HG03064 (cell line): Measurements from ENCODE around the gene SEC16A.

ENCODE experiments used
- ATAC-seq: cut with Tn5 transposase; IDR thresholded peaks from one replicate; pipeline ENCODE4 v1.9.1; 2021; ENCODE audit warnings: low read depth; ENCODE audit not compliant: unreplicated experiment

The SEC16A gene

DNA sequence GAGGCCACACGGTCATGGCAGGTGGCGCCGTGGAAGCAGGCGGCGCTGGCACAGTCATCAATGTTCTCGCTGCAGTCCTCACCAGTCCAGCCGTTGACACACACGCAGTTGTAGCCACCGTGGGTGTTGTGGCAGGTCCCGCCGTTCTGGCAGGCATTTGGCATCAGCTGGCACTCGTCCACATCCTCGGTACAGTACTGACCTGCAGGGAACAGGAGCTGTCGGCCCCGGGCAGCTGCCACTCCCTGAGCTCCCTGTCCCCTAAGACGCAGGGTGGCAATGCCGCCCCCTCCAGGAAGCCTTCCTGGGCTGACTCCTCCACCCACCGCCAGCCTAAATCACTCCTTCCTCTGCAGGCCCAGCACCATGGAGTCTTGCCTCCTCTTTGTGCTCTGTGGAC, 35.8 kb upstream of the SEC16A start:
- ATAC-seq: no peak

DNA sequence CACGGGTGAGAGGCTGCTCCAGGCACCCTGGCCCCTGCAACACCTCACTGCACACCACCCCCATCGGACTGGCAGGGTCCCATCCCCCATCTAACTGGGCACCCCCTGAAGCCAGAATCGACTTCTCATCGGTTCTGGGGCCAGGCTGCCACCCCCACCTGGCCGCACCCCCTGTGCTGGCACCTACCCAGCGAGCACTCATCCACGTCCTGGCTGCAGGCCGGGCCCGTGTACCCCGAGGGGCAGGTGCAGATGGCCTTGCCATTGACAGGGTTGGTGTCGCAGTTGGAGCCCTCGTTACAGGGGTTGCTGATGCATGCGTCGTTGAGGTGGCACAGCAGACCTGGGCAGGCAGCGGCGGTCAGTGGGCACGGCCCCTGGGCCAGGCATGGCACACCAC, 35.1 kb upstream of the SEC16A start:
- no peak for ATAC-seq

DNA sequence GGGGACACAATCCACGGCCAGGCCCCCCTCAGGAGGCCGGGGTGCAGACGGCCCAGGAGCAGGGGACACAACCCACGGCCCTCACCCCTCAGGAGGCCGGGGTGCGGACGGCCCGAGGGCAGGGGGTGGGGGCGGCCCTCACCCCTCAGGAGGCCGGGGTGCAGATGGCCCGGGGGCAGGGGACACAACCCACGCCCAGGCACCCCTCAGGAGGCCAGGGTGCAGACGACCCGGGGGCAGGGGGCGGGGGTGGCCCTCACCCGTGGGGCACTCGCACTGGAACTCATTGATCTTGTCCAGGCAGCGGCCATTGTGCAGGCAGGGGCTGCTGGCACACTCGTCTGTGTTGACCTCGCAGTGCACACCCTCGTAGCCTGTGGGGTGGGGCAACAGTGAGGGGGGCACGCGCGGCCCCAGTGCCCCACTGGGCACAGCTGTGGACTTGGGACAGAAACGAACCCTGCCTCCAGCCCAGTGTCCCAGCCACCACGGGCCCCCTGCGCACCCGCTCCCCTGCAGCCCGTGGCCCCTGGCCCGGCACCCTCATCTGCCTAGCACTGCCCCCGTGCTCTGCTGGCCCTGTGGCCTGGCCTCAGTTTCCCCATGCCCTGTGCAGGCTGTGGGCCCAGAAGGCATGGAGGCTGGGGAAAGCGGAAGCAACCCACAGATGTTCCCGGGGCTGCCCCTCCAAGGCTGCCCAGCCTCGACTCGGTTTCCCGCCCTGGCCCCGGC, 34.3 kb upstream of the SEC16A start:
- ATAC-seq: no peak

DNA sequence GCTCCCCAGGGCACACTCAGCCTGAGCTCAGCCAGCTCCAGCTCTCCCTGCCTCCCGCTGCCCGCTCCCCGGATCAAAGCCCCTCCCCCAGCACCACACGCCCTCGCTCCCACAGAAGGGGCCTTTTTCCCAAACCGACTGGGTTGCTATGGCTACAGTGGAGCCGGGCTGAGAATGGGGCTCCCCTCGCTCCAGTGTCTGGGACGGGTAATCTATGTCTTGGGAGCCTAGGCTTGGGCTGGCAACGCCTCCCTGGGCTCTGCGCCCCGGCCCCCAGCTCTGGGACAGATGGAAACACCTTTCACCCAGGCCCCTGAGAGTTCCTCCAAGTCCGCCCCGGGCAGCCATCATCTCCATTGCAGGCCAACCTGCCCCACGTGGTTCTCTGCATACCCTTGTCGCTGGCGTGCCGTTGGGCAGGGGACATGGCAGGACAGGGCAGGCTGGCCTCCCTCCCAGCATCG, 33.4 kb upstream of the SEC16A start:
- ATAC-seq: no peak

DNA sequence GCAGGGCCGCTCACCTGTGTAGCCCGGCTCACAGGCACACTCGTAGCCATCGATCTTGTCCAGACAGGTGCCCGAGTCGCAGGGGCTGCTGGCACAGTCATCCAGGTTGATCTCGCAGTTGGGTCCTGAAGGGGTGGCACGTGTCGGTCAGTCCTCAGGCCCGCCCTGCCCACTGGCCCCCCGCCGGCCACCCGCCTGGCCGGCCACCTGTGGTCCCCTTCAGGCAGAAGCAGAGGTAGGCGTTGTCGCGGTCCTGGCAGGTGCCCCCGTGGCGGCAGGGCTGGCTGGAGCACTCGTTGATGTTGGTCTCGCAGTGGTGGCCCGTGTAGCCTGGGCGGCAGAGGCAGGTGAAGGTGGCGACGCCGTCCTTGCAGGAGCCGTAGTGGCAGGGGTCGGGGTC, 32.4 kb upstream of the SEC16A start:
- ATAC-seq: no peak

DNA sequence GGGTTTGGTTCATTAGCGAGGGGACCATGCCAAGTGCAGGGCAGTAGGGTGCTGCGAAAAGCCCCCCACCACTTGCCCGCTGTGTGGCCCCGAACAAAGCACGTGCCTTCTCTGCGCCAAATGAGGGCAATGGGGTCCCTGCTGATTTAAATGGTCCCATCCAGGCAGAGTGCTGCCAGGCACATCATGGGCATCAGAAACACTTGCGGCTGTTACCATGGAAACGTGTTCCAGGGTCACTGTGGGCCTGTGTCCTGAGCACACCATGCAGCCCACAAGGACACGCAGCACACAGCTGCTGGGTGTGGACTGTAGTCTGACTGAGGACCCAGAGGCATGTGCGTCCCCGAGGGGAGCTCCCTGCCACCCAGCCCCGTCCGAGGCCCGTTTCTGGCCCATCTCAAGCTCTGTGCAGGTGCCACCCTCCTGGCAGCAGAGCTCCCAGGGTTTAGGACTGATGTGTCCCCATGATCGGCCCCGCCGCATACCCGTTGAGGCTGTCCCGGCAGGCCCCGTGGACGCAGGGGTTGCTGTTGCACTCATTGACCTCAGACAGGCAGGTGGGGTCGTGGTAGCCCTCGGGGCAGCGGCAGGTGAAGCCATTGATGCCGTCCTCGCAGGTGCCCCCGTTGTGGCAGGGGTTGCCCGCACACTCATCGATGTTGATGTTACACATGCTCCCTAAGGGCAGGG, 31.3 kb upstream of the SEC16A start:
- ATAC-seq: no peak

DNA sequence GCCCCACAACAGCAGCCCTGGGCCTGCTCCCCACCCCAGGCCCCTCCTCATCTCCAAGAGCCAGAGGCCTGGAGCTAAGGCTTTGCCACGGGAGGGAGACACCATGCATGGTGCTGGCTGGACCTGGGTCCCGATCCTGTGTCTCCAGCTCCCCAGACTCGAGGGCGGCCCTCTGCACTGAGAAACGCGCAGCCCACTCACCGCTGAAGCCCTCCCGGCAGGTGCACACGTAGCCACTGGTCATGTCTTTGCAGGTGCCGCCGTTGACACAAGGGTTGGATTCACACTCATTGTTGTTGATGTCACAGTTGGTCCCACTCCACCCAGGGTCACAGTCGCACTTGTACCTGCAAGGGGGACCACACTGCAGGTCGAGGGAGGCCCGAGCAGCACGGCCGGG, 30.4 kb upstream of the SEC16A start:
- no peak for ATAC-seq

DNA sequence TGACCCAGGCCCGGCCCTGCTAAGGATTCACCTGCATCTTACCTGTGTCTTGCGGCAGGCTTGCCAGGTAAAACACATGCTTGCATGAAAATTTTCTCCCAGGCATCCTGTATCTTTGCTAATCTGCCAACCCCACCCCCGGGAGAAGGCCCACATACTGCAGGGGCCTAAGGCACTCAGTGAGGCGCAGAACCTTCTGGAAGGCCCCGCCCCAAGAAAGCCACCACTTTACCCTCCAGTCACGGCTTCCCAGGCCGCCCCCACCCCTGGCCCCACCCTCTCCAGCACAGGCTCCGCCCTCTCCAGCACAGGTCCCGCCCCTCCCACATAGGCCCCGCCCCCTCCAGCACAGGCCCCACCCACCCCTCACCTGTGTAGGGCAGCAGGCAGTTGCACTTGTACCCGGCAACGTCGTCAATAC, 29.8 kb upstream of the SEC16A start:
- no peak for ATAC-seq

DNA sequence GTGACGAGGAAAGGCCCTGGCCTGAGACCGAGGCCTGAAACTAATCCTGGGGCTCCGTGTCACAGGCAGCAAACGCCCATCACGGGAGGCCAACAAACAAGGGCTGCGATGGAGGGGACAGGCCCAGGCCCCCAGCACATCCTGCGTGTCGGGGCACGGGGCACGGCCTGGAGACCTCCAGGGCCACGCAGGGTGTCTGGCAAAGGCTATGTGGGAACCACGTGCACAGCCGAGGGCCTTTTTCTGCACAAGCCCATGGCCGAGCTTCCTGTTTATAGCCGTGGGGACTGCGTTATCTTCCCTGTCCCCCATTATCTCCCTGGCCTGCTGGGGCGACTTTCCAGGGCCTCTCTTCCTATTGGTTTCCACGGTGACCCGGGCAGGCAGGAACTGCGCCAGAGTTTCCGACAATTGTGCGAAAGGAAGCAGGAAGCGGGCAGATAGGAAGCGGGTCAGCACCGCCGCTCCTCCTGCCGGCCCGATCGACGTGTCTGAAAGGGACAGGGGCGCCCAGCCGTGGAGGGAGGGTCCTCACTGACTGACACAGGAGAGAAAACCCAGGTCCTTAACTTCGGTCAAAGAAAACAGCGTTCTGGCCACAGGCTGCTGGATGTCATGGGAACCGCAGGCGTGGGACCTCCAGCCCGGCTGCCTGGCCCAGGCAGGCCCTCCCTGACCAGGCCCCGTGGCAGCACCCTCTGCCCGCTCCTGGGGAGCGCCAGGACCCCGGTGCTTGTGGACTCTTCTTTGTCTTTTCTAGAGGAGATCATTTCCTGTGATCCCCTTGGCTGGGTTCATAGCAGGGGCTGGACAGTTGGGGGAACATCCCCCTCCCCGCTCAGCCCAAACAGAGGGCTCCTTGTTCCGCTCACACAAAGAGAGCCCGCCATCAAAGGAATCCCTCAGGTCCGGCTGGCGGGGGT, 29.1 kb upstream of the SEC16A start:
- no peak for ATAC-seq

DNA sequence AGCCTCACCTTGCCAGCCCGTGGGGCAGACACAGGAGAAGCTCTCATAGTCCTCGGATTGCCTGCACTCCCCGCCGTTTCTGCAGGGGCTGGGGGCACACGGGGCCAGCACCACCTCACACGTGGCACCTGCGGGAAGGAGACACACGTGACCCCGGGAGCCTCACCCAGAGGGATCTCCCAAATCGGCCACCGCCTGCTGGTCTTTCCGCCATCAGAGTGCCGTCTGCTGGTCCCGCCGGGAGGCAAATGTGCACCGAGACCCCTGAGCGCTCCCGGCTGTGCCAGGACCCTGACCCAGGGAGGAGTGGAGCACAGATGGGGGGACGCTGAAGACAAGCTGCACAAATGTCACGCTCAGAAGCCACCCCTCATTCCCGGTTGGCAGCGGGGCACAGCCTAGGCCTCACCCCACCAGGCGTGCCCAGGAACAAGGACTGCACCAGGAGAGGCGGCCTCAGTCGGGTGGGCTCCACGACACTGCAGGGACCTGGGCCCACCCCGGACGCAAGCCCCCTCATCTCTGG, 28.4 kb upstream of the SEC16A start:
- no peak for ATAC-seq

DNA sequence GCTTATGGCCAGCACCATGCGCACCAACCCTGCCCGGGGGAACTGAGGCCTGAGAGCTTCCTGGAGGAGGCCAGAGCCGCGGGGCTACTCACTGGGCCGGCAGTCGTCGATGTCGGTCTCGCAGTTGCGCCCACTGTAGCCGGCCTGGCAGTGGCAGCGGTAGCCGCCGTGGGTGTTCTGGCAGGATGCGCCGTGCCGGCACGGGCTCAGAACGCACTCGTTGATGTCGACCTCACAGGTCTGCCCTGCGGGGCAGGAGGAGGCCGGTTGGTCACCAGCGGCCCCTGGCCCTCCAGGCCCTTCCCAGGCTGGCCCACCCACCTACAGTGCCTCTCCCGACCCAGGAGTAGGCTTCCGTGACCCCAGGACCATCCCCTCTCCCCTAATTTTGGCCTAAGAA, 27.7 kb upstream of the SEC16A start:
- no peak for ATAC-seq

DNA sequence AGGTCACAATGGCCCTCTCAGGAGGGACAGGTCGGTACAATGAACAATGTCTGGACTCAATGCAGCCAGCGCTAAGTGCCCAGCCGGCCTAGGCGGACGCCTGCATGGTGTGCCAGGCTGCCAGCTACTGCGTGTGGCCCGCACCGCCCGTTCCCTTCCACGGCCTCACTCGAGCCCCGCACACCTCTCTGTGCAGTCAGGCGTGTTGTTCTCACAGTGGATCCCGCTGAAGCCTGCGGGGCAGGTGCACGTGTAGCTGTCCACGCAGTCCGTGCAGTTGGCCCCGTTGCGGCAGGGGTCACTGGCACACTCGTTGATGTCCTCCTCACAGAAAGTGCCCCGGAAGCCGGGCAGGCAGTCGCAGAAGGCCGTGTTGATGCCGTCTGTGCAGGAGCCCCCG, 26.7 kb upstream of the SEC16A start:
- no peak for ATAC-seq

DNA sequence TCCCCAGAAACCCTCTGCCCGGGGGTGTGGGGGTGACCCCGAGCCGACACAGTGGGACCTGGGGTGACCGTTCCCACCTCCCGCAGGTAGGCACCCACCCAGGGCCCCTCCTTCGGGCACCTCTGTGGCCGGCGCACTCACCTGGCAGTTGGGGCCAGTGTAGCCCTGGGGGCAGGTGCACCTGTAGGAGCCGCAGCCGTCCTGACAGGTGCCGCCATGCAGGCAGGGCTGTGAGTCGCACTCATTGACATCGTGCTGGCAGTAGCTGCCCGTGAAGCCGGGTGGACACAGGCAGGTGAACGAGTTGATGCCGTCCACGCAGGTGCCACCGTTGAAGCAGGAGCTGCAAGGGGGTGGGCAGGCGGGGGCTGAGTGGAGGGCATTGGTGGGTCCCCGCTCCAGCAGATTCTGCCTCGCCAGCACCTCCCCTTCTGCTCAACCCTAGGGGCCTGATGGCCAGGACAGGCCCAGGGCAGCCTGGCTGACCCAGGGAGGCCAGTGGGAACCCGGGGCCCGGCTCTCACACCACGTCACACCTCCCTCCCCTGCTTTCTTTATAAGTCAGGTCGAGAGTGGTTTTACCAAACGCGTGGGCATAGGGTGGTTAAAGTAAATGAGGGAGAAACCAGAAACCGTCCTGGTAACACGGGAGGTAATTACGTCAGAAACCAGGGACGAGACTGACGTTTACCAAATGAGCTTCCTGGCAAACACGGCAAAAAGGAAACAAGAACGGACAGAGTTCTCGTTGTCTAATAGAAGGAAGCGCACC, 26.1 kb upstream of the SEC16A start:
- ATAC-seq: no peak

DNA sequence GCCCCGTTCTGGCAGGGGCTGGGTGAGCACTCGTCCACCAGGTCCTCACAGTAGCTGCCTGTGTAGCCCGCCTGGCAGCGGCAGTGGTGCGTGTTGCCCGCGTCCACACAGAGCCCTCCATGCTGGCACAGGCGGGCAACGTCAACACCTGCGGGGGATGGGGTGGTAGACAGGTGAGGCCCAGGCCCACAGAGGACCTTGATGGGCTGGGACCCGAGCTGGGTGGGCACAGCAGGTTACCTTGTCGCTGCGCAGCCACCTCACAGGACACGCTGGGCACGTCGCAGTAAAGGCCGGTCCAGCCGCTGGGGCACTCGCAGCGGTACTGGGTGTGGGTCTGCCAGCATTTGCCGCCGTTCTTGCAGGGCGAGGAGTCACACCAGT, 25.1 kb upstream of the SEC16A start:
- ATAC-seq: no peak

DNA sequence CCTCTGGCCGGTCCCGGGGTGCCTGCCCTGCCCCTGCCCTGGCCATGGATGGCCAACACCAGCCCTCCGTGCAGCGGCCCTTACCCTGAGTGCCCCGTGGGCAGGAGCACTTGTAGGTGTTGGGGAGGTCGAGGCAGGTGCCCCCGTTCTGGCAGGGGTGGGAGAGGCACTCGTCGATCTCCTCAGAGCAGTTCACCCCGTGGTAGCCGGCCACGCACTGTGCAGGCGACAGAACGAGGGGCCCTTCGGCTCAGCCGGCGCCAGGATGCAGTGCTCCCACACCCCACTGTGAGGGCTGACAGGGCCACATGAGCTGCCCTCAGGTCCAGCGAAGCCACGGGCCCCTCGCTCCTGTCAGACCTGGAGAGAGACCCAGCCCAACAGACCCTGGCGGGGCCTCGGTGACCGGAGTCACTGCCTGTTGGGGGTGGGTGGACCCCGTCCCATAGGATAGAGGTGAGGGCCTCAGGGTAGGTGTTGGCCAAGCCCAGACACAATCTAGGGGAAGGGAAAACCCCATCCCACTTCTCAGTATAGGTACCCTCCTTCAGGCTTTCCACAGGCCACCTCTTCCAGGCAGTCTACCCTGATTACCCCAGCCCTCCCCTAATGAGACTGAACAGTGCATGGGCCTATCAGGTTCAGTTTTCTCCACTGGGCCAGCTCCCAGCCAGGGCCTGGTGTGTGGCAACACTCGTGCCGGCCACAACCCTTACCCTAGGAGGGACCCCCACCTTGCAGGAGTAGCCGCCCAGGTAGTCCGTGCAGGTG, 24.6 kb upstream of the SEC16A start:
- no peak for ATAC-seq

DNA sequence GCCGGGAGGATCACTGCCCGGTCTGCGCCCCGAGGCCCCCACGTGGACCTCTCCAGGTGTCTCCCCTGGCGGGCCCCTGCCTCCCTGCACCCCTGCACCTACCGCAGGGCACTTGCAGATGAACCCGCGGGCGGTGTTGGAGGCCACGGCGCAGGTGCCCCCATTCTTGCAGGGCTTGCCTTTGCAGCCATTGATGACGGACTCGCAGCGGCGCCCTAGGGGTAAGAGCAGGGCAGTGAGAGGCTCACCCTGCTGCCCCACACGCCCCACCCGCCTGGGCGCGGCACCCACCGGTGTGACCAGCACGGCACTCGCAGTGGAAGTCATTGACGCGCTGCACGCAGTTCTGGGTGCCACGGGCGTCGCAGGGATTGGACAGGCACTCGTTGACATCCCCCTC, 23.6 kb upstream of the SEC16A start:
- no peak for ATAC-seq

DNA sequence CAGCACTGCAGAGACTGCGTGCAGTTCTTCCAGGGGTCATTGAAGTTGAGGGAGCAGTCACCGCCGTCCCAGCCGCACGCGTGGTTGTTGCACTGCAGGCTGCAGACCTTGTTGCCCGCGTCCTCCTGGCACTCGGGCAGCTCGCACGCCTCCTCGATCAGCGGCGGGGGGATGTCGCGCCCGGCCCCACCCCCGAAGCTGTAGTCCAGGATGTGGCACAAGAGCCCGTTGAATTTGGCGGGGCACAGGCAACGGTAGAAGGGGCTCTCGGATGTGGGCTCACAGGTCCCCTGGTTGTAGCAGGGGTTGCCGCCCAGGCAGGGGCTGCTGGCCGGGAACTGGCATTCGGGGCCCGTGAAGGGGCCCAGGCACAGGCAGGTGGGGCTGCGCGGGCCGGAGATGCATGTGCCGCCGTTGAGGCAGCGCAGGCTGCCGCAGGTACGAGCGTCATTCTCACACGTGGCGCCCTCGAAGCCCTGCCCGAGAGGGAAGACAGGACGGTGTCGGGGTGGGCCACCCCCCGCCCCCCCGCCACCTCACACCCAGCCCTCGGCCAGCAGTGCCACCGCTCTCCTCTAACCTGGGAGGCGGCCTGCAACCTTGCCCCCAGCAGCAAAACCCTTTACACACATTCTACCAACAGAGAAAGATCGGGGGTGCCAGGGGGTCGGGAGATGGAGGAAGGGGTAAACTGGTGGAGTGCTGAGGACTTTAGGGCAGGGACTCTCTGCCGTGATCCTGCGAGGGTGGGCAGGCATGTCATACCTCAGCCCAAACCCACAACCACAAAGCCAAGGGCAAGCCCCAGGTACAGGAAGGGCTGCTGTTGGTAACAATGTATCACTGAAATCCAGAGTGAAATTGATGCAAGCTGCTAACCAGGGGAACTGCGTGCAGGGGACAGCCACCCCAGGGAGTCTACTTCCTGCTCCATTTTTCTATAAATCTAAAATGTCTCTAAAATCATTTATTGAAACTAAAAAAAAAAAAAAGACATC, 22.9 kb upstream of the SEC16A start:
- ATAC-seq: no peak
